ENCODE measurements around the gene MYLK4.

The MYLK4 gene

GRCh38 chr6:2755456-2755855 is 4.7 kb upstream of the MYLK4 start:
- no peak for DNase-seq (ENCODE audit: low spot score)

GRCh38 chr6:2754911-2755310 is 4.2 kb upstream of the MYLK4 start:
- DNase-seq (ENCODE audit: low spot score) = no peak

- DNase-seq (ENCODE audit: low spot score) = no peak
Measured at GRCh38 chr6:2754393-2754792, 3.7 kb upstream of the MYLK4 start.

- DNase-seq (ENCODE audit: low spot score) = no peak
Measured at GRCh38 chr6:2753743-2754142, 3.0 kb upstream of the MYLK4 start.

- no peak for DNase-seq (ENCODE audit: low spot score)
Measured at GRCh38 chr6:2753110-2753489, 2.4 kb upstream of the MYLK4 start.

GRCh38 chr6:2752477-2753109 is 1.9 kb upstream of the MYLK4 start:
- no peak for DNase-seq (ENCODE audit: low spot score)

GRCh38 chr6:2751871-2752270 is 1.1 kb upstream of the MYLK4 start:
- DNase-seq (ENCODE audit: low spot score) = no peak

GRCh38 chr6:2749969-2750600 is 637 bp downstream of the MYLK4 start:
- DNase-seq (ENCODE audit: low spot score) = peak; percentile 66

GRCh38 chr6:2748183-2748582 is 2.5 kb downstream of the MYLK4 start:
- no peak for DNase-seq (ENCODE audit: low spot score)

GRCh38 chr6:2746557-2747061 is 4.1 kb downstream of the MYLK4 start:
- DNase-seq (ENCODE audit: low spot score) = no peak

- DNase-seq (ENCODE audit: low spot score) = no peak
Measured at GRCh38 chr6:2745246-2745645, 5.5 kb downstream of the MYLK4 start.

- no peak for DNase-seq (ENCODE audit: low spot score)
Measured at GRCh38 chr6:2744778-2745177, 5.9 kb downstream of the MYLK4 start.

GRCh38 chr6:2744209-2744771 is 6.4 kb downstream of the MYLK4 start:
- DNase-seq (ENCODE audit: low spot score) = peak; percentile 23

GRCh38 chr6:2743280-2744208 is 7.2 kb downstream of the MYLK4 start:
- no peak for DNase-seq (ENCODE audit: low spot score)

GRCh38 chr6:2741756-2742155 is 9.0 kb downstream of the MYLK4 start:
- DNase-seq (ENCODE audit: low spot score) = no peak

- no peak for DNase-seq (ENCODE audit: low spot score)
Measured at GRCh38 chr6:2740581-2740980, 10.1 kb downstream of the MYLK4 start.

GRCh38 chr6:2739335-2739734 is 11.4 kb downstream of the MYLK4 start:
- no peak for DNase-seq (ENCODE audit: low spot score)

GRCh38 chr6:2738373-2738979 is 12.2 kb downstream of the MYLK4 start:
- DNase-seq (ENCODE audit: low spot score) = peak; percentile 67

GRCh38 chr6:2737885-2738284 is 12.8 kb downstream of the MYLK4 start:
- DNase-seq (ENCODE audit: low spot score) = no peak

- no peak for DNase-seq (ENCODE audit: low spot score)
Measured at GRCh38 chr6:2734488-2735166, 16.1 kb downstream of the MYLK4 start.

- DNase-seq (ENCODE audit: low spot score) = no peak
Measured at GRCh38 chr6:2733736-2734480, 16.8 kb downstream of the MYLK4 start.

Data from GM03348 (cell line).